HG02970 (cell line): ENCODE results near the gene RASGRP1.
A peak's percentile ranks its signal among the peaks of the same experiment; 100 is the strongest.

Source experiments
- ATAC-seq: cut with Tn5 transposase; IDR thresholded peaks from one replicate; pipeline ENCODE4 v1.9.1; 2021; ENCODE audit warnings: mild to moderate bottlenecking, moderate library complexity, moderate number of reproducible peaks; ENCODE audit not compliant: unreplicated experiment, low FRiP score

RASGRP1 gene

GRCh38 chr15:38470816-38471215 lies 93.8 kb downstream of the RASGRP1 start:
- no peak for ATAC-seq

- no peak for ATAC-seq
These were observed 99.9 kb downstream of the RASGRP1 start for GRCh38 chr15:38464675-38465074.

- ATAC-seq = no peak
These were observed 100.7 kb downstream of the RASGRP1 start for GRCh38 chr15:38463893-38464292.

GRCh38 chr15:38461066-38461833 lies 103.4 kb downstream of the RASGRP1 start:
- no peak for ATAC-seq

GRCh38 chr15:38460543-38460942 lies 104.1 kb downstream of the RASGRP1 start:
- ATAC-seq = no peak

GRCh38 chr15:38459480-38459879 lies 105.1 kb downstream of the RASGRP1 start:
- no peak for ATAC-seq

- ATAC-seq = no peak
These were observed 106.0 kb downstream of the RASGRP1 start for GRCh38 chr15:38458646-38459045.

GRCh38 chr15:38455092-38455491 lies 109.5 kb downstream of the RASGRP1 start:
- no peak for ATAC-seq

- no peak for ATAC-seq
These were observed 109.9 kb downstream of the RASGRP1 start for GRCh38 chr15:38454696-38455090.

- peak; percentile 86 for ATAC-seq
These were observed 110.5 kb downstream of the RASGRP1 start, which contains the start of gene FAM98B for GRCh38 chr15:38453971-38454695. FAM98B (plus strand) TSS chr15:38454127; CDS start chr15:38454162, 35 bp downstream.

- no peak for ATAC-seq
These were observed 123.5 kb downstream of the RASGRP1 start for GRCh38 chr15:38441130-38441519.

- peak; percentile 80 for ATAC-seq
These were observed 124.1 kb downstream of the RASGRP1 start for GRCh38 chr15:38440353-38441129.
